Tongue (tissue), 2 donors: ENCODE data around the gene MC2R. TPM values are rescaled to one million over a fixed set of nuclear protein-coding genes. Genes with fewer than 3 reads are reported as not detected.

Source experiments
- DNase-seq: peaks from one replicate; pipeline ENCODE4 v3.0.0-alpha.2; 2015
- total RNA-seq: library from RNA; depleted of rRNA; stranded (reverse); fragments of >200 nt; gene quantifications from one replicate; pipeline ENCODE4 v1.2.3, GENCODE V29; 2014

Gene MC2R
- total RNA-seq, 1 donor from 2014 or later: not detected

- no peak for DNase-seq
These were observed 23.2 kb downstream of the MC2R start for GRCh38 chr18:13892098-13892497.

- no peak for DNase-seq
These were observed 24.5 kb downstream of the MC2R start for GRCh38 chr18:13890761-13891361.

GRCh38 chr18:13889671-13890070, 25.7 kb downstream of the MC2R start:
- DNase-seq: no peak

- DNase-seq: no peak
These were observed 27.1 kb downstream of the MC2R start for GRCh38 chr18:13888191-13888716.

GRCh38 chr18:13885009-13885408, 30.3 kb downstream of the MC2R start:
- DNase-seq: no peak

- DNase-seq: no peak
These were observed 35.4 kb downstream of the MC2R start for GRCh38 chr18:13879937-13880336.

GRCh38 chr18:13879492-13879891, 35.8 kb downstream of the MC2R start:
- DNase-seq: no peak

- DNase-seq: no peak
These were observed 36.5 kb downstream of the MC2R start for GRCh38 chr18:13878857-13879256.

- DNase-seq: no peak
These were observed 38.2 kb downstream of the MC2R start for GRCh38 chr18:13877157-13877556.

GRCh38 chr18:13874558-13874957, 40.8 kb downstream of the MC2R start:
- DNase-seq: no peak

GRCh38 chr18:13872932-13873331, 42.4 kb downstream of the MC2R start:
- no peak for DNase-seq

- DNase-seq: no peak
These were observed 43.0 kb downstream of the MC2R start for GRCh38 chr18:13872373-13872772.

- no peak for DNase-seq
These were observed 43.6 kb downstream of the MC2R start for GRCh38 chr18:13871701-13872100.

- peak; percentile 25 for DNase-seq
These were observed 46.6 kb downstream of the MC2R start for GRCh38 chr18:13868501-13869271.

GRCh38 chr18:13862898-13863297, 52.4 kb downstream of the MC2R start:
- DNase-seq: peak; percentile 35

GRCh38 chr18:13849791-13850190, 65.5 kb downstream of the MC2R start:
- DNase-seq: no peak

- no peak for DNase-seq
These were observed 78.8 kb downstream of the MC2R start for GRCh38 chr18:13836559-13836958.

- no peak for DNase-seq
These were observed 80.1 kb downstream of the MC2R start for GRCh38 chr18:13835202-13835601.

- DNase-seq: peak; percentile 34
These were observed 80.8 kb downstream of the MC2R start for GRCh38 chr18:13834496-13835015.
